Activated CD4-positive, alpha-beta T cell treated with anti-CD3 and anti-CD28 coated beads for 24 hours (primary cell): ENCODE results near the gene EHMT2.

ENCODE experiments used
- DNase-seq, 2 donors: peaks; one replicate each; pipeline ENCODE4 v3.0.0-alpha.2; 2020; ENCODE audit warnings: low read depth in 2 of 2

EHMT2 gene

GRCh38 chr6:31888276-31889258 lies 8.9 kb downstream of the EHMT2 start:
- DNase-seq: peak; percentile 44 to 54

GRCh38 chr6:31887173-31888007 lies 10.1 kb downstream of the EHMT2 start:
- no peak for DNase-seq

- DNase-seq: no peak
Observed at GRCh38 chr6:31886541-31886991, 10.9 kb downstream of the EHMT2 start.

GRCh38 chr6:31884528-31885035 lies 12.9 kb downstream of the EHMT2 start:
- no peak for DNase-seq

- no peak for DNase-seq
Observed at GRCh38 chr6:31883676-31884075, 13.8 kb downstream of the EHMT2 start.

- DNase-seq: no peak
Observed at GRCh38 chr6:31882344-31882743, 15.2 kb downstream of the EHMT2 start.

- DNase-seq: no peak
Observed at GRCh38 chr6:31881136-31881859, 16.2 kb downstream of the EHMT2 start.

GRCh38 chr6:31880616-31881015 lies 16.9 kb downstream of the EHMT2 start:
- DNase-seq: no peak

GRCh38 chr6:31879901-31880300 lies 17.6 kb downstream of the EHMT2 start:
- DNase-seq: no peak

GRCh38 chr6:31879143-31879542 lies 18.4 kb downstream of the EHMT2 start:
- no peak for DNase-seq

- DNase-seq: no peak
Observed at GRCh38 chr6:31878726-31879125, 18.8 kb downstream of the EHMT2 start, which contains the start of gene SLC44A4. TSS of gene SLC44A4 (minus strand) at chr6:31878997. CDS start at chr6:31878980, 17 bp downstream.

GRCh38 chr6:31878222-31878621 lies 19.3 kb downstream of the EHMT2 start:
- DNase-seq: no peak

GRCh38 chr6:31877651-31878161 lies 19.8 kb downstream of the EHMT2 start:
- no peak for DNase-seq

GRCh38 chr6:31877125-31877650 lies 20.3 kb downstream of the EHMT2 start:
- DNase-seq: no peak

- DNase-seq: no peak
Observed at GRCh38 chr6:31876357-31876756, 21.1 kb downstream of the EHMT2 start.

GRCh38 chr6:31875877-31876276 lies 21.6 kb downstream of the EHMT2 start:
- no peak for DNase-seq

- no peak for DNase-seq
Observed at GRCh38 chr6:31874836-31875572, 22.5 kb downstream of the EHMT2 start.

- no peak for DNase-seq
Observed at GRCh38 chr6:31874084-31874670, 23.3 kb downstream of the EHMT2 start.

GRCh38 chr6:31871046-31871659 lies 26.3 kb downstream of the EHMT2 start:
- DNase-seq: no peak
